DMS114 treated with DMSO at 0.1 percent for 48 hours (cell line): Measurements from ENCODE around the gene SORCS2.
"Not testable (repeated sequence)": the region's sequence is repeated elsewhere in the genome, so short reads cannot be mapped to it uniquely, and the experiment has no call there.

Source experiments
- DNase-seq: peaks from one replicate; lab custom pipeline; 2025; ENCODE audit not compliant: unreplicated experiment; lab: John Stamatoyannopoulos, UW

Gene SORCS2

GRCh38 chr4:7561557-7561956 is 369.2 kb downstream of the SORCS2 start:
- no peak for DNase-seq

GRCh38 chr4:7564242-7564641 is 371.9 kb downstream of the SORCS2 start:
- no peak for DNase-seq

GRCh38 chr4:7565483-7565882 is 373.1 kb downstream of the SORCS2 start:
- DNase-seq = no peak

- DNase-seq = no peak
These were observed 377.8 kb downstream of the SORCS2 start for GRCh38 chr4:7569810-7570783.

GRCh38 chr4:7571001-7571400 is 378.7 kb downstream of the SORCS2 start:
- DNase-seq = no peak

- no peak for DNase-seq
These were observed 379.4 kb downstream of the SORCS2 start for GRCh38 chr4:7571701-7572100.

GRCh38 chr4:7572894-7573293 is 380.6 kb downstream of the SORCS2 start:
- DNase-seq = no peak

- DNase-seq = no peak
These were observed 381.3 kb downstream of the SORCS2 start for GRCh38 chr4:7573576-7574091.

- DNase-seq = no peak
These were observed 382.1 kb downstream of the SORCS2 start for GRCh38 chr4:7574287-7575014.

GRCh38 chr4:7575426-7575825 is 383.1 kb downstream of the SORCS2 start:
- DNase-seq = no peak

GRCh38 chr4:7577361-7578039 is 385.2 kb downstream of the SORCS2 start:
- not testable (repeated sequence) for DNase-seq

- DNase-seq = no peak
These were observed 389.1 kb downstream of the SORCS2 start for GRCh38 chr4:7581477-7581876.

- DNase-seq = no peak
These were observed 390.2 kb downstream of the SORCS2 start for GRCh38 chr4:7582313-7583097.

GRCh38 chr4:7584098-7584497 is 391.8 kb downstream of the SORCS2 start:
- DNase-seq = no peak

- no peak for DNase-seq
These were observed 392.3 kb downstream of the SORCS2 start for GRCh38 chr4:7584606-7585159.

- DNase-seq = no peak
These were observed 393.4 kb downstream of the SORCS2 start for GRCh38 chr4:7585768-7586167.

- no peak for DNase-seq
These were observed 395.4 kb downstream of the SORCS2 start for GRCh38 chr4:7587433-7588405.

GRCh38 chr4:7590189-7590588 is 397.9 kb downstream of the SORCS2 start:
- DNase-seq = no peak

- DNase-seq = no peak
These were observed 398.6 kb downstream of the SORCS2 start for GRCh38 chr4:7590899-7591298.
